NB4 (cell line): ENCODE measurements around the gene SLC25A47.

Experiments
- POLR2A ChIP-seq: IDR thresholded peaks from 2 replicates; pipeline ENCODE4 v1.6.1; 2011; ENCODE audit warnings: mild to moderate bottlenecking; ENCODE audit not compliant: insufficient read length; ENCODE audit errors: extremely low read depth
- TF ChIP-seq, protein P1 (sequence below): IDR thresholded peaks from one replicate; pipeline ENCODE4 v1.5.1; 2012; ENCODE audit warnings: low read depth, low read length

DNA sequence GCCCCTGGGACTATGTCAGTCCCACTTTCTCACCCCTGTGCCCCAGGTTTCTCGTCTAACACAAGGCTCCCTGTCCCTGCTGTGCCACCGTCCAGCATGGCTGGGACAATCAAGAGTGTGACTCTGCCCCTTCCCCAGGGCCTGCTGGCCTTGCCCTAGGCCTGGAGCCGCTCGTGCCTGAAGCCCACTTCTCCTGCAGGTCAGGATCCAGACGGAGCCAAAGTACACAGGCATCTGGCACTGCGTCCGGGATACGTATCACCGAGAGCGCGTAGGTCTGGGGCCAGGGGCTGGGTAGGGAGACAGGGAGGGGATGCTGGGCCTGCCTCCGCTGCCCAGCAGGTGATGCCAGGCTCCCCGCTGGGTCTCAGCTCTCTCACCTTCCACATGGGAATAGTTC, 2.8 kb downstream of the SLC25A47 start:
- TF ChIP-seq, protein P1, sequence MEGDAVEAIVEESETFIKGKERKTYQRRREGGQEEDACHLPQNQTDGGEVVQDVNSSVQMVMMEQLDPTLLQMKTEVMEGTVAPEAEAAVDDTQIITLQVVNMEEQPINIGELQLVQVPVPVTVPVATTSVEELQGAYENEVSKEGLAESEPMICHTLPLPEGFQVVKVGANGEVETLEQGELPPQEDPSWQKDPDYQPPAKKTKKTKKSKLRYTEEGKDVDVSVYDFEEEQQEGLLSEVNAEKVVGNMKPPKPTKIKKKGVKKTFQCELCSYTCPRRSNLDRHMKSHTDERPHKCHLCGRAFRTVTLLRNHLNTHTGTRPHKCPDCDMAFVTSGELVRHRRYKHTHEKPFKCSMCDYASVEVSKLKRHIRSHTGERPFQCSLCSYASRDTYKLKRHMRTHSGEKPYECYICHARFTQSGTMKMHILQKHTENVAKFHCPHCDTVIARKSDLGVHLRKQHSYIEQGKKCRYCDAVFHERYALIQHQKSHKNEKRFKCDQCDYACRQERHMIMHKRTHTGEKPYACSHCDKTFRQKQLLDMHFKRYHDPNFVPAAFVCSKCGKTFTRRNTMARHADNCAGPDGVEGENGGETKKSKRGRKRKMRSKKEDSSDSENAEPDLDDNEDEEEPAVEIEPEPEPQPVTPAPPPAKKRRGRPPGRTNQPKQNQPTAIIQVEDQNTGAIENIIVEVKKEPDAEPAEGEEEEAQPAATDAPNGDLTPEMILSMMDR = no peak
- no peak for TF ChIP-seq POLR2A
